ENCODE measurements around the gene VPS26C.

The VPS26C gene

DNA sequence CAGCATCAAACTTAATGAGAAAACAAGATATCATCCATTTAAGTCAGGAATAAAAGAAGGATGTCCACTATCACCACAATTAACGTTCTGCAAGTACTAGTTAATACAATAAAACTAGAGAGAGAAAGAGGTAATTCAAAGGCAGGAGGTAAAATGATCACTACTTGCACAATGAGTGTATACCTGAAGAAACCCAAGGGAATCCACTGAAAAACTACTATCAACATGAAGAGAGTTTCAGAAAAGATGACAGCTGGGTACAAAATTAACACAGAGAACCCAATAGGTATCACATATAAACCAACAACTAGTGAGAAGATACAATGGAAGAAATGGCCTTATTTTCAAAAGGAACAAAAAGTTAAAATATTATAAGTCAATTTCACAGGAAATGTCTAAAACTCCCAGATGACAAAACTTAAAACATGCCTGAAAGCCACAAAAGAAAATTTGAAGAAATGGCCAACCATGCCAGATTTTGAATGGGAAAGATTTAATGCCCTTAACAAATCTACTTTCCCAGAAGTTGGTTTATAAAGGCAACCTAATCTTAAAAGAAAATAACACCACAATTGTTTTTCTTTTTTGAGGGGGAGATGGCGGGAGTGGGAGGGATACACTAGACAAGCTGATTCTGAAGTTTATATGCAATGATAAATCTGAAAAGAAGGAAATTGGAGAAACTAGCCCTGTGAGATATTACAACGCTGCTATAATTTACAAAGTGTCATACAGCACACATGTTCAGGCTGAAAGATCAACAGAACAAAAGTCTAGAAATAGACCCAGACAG, 17.8 kb downstream of the VPS26C start:
- in situ Hi-C loops (cut with HindIII; ENCODE audit: low sequenced_read_pairs), result no loop called here
- DNase-seq (ENCODE audit: low read depth, low spot score), result no peak
- H3K4me3 ChIP-seq (ENCODE audit: low read depth, low read length), result no peak overlapping the region
- TF ChIP-seq, protein P1, sequence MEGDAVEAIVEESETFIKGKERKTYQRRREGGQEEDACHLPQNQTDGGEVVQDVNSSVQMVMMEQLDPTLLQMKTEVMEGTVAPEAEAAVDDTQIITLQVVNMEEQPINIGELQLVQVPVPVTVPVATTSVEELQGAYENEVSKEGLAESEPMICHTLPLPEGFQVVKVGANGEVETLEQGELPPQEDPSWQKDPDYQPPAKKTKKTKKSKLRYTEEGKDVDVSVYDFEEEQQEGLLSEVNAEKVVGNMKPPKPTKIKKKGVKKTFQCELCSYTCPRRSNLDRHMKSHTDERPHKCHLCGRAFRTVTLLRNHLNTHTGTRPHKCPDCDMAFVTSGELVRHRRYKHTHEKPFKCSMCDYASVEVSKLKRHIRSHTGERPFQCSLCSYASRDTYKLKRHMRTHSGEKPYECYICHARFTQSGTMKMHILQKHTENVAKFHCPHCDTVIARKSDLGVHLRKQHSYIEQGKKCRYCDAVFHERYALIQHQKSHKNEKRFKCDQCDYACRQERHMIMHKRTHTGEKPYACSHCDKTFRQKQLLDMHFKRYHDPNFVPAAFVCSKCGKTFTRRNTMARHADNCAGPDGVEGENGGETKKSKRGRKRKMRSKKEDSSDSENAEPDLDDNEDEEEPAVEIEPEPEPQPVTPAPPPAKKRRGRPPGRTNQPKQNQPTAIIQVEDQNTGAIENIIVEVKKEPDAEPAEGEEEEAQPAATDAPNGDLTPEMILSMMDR (IDR thresholded peaks at IDR 0.05; ENCODE audit: low read depth, low read length), result no peak

DNA sequence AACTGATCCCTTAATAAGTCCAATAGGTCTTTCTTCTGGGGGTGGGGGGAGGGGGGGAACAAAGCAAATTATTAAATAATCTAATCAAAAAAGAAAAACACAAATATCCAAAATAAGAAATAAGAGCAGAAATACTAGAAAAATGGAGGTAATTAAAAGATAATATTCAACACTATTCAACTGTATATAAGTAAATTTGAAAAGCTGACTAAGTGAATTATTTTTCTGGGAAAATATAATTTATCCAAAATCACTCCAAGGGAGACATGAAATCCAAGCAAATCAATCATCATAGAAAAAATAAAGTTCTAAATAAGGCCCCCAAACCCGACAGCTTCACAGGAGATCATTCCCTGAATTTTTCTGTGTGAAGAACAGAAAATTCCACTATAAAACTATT, 18.8 kb downstream of the VPS26C start:
- in situ Hi-C loops (cut with HindIII; ENCODE audit: low sequenced_read_pairs), result no loop called here
- TF ChIP-seq, protein P1 (IDR thresholded peaks at IDR 0.05; ENCODE audit: low read depth, low read length), result no peak
- H3K4me3 ChIP-seq (ENCODE audit: low read depth, low read length), result no peak overlapping the region
- DNase-seq (ENCODE audit: low read depth, low spot score), result no peak

DNA sequence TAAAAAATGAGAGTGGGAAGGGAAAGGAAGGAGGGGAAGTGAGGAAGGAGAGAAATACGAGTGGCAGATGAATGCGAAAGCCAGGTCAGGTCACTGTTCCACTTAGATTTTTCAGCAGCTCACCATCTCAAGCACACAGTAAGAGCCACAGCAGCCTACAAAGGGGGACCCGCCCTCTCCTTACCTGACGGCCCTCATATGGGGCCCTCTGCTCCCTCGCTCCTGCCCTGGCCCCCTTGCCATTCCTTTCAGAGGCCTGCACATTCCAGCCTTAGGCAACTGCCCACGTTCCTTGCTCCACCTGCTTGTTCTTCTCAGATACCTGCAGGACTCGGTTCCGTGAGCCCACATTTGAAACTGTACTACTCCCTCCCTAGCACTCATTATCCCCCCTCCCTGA, 22.0 kb downstream of the VPS26C start:
- DNase-seq (ENCODE audit: low read depth, low spot score), result no peak
- no peak overlapping the region for H3K4me3 ChIP-seq (ENCODE audit: low read depth, low read length)
- TF ChIP-seq, protein P1 (IDR thresholded peaks at IDR 0.05; ENCODE audit: low read depth, low read length), result no peak
- in situ Hi-C loops (cut with HindIII; ENCODE audit: low sequenced_read_pairs), result no loop called here

DNA sequence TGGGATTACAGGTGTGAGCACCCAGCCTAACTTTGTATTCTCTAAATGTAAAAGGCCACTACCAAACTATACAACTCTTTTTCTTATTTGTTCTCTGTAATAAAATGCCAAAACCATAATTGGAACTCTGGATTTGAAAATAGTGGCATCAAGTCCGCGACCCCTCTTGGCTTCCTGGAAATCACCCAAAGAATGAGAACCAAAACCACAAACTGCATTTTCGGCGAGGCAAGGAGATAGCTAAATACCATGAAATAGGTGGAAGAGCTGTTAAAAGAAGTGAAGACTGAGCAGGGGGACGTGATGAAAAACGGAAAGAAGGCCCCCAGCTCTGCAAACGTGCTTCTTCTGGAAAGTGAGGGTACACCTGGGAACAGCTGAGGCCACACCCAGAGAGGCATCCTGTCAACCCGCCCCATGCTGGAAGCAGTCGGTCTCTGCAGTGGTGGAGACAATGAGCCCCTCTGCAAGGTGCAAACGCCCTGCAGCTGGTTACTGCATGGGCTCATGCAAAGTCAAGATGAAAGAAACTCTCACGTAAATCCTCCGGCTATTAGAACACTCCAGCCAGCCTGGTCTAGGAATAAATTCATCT, 22.5 kb downstream of the VPS26C start:
- TF ChIP-seq, protein P1 (IDR thresholded peaks at IDR 0.05; ENCODE audit: low read depth, low read length), result no peak
- in situ Hi-C loops (cut with HindIII; ENCODE audit: low sequenced_read_pairs), result no loop called here
- H3K4me3 ChIP-seq (ENCODE audit: low read depth, low read length), result no peak overlapping the region
- DNase-seq (ENCODE audit: low read depth, low spot score), result peak; percentile 10

DNA sequence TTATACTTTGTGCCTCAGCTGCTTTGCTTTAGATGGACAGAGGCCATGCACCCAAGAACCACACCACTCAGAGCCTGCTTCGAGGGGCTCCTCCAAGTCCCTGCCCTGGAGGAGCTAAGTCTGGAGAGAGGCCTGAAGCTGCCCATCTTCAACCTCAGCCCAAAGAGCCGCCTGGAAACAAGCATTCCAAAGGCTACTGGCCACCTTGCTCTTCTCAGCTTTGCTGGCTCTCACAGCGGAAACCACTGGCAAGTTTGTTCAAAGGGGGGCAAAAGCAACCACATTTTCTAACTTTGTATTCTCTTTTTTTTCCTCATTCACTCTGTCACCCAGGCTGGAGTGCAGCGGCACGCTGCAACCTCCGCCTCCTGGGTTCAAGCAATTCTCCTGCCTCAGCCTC, 23.2 kb downstream of the VPS26C start:
- in situ Hi-C loops (cut with HindIII; ENCODE audit: low sequenced_read_pairs), result no loop called here
- TF ChIP-seq, protein P1 (IDR thresholded peaks at IDR 0.05; ENCODE audit: low read depth, low read length), result no peak
- H3K4me3 ChIP-seq (ENCODE audit: low read depth, low read length), result no peak overlapping the region
- DNase-seq (ENCODE audit: low read depth, low spot score), result no peak

DNA sequence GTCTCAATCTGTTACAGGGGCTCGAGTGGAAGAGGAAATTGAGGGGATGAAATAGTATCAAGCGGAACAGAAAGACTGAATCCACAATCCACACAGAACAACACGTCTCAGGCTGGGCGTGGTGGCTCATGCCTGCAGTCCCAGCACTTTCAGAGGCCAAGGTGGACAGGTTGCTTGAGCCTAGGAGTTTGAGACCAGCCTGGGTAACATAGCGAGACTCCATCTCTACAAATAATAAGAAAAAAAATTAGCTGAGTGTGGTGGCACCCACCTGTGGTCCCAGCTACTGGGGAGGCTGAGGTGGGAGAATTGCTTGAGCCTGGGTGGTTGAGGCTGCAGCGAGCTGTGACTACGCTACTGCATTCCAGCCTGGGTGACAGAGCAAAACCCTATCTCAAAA, 25.7 kb downstream of the VPS26C start:
- TF ChIP-seq, protein P1 (IDR thresholded peaks at IDR 0.05; ENCODE audit: low read depth, low read length), result no peak
- in situ Hi-C loops (cut with HindIII; ENCODE audit: low sequenced_read_pairs), result no loop called here
- no peak overlapping the region for H3K4me3 ChIP-seq (ENCODE audit: low read depth, low read length)
- no peak for DNase-seq (ENCODE audit: low read depth, low spot score)
